Activated T-cell treated with anti-CD3 and anti-CD28 coated beads, Interleukin-2, amount 50 U/mL, for 4 hours (primary cell): Measurements from ENCODE around the gene NAALADL2. TPM values are rescaled to one million over a fixed set of nuclear protein-coding genes. Genes with fewer than 3 reads are reported as not detected.

Experiments
- ATAC-seq, 2 donors: fragments of 200-7000 bp; cut with Tn5 transposase; one replicate each; pipeline ENCODE4 v1.10.0; 2021
- DNase-seq: peaks from one replicate; pipeline ENCODE4 v3.0.0-alpha.2; 2020
- H3K27me3 Mint-ChIP-seq: one replicate; pipeline ENCODE4 v1.8.0; 2021; ENCODE audit warnings: low read depth, mixed read lengths
- H3K36me3 Mint-ChIP-seq: one replicate; pipeline ENCODE4 v1.8.0; 2022; ENCODE audit warnings: mixed read lengths; ENCODE audit not compliant: insufficient read depth
- H3K4me1 Mint-ChIP-seq: one replicate; pipeline ENCODE4 v1.8.0; 2021; ENCODE audit warnings: low read depth, mixed read lengths
- H3K4me3 Mint-ChIP-seq: one replicate; pipeline ENCODE4 v1.8.0; 2021; ENCODE audit warnings: mild to moderate bottlenecking, moderate library complexity, mixed read lengths
- H3K9me3 Mint-ChIP-seq: one replicate; pipeline ENCODE4 v1.8.0; 2021; ENCODE audit warnings: mixed read lengths
- total RNA-seq, 3 donors: library from RNA; stranded (reverse); gene quantifications; one replicate each; pipeline ENCODE4 v1.2.1, GENCODE V29; 2021

NAALADL2 gene
- total RNA-seq, 3 donors from 2014 or later: 0.26 to 0.33 (median 0.33) TPM

- no peak overlapping the region for H3K4me3 Mint-ChIP-seq
- H3K9me3 Mint-ChIP-seq: peaks cover 6% of the 10 kb centered on the region
- H3K27me3 Mint-ChIP-seq: no peaks in the 10 kb centered on the region
- no peak for DNase-seq
- H3K4me1 Mint-ChIP-seq: no peaks in the 10 kb centered on the region
- ATAC-seq: no peak
- no peaks in the 10 kb centered on the region for H3K36me3 Mint-ChIP-seq
Measured at GRCh38 chr3:175716446-175716845, 857.3 kb downstream of the NAALADL2 start.

GRCh38 chr3:175726228-175726627 lies 867.1 kb downstream of the NAALADL2 start:
- no peak for DNase-seq
- Mint-ChIP-seq H3K4me3 (no peak overlapping the region), H3K4me1 (no peaks in the 10 kb centered on the region), H3K36me3 (no peaks in the 10 kb centered on the region), H3K9me3 (no peaks in the 10 kb centered on the region), H3K27me3 (no peaks in the 10 kb centered on the region)
- ATAC-seq: no peak

- H3K9me3 Mint-ChIP-seq: no peaks in the 10 kb centered on the region
Measured at GRCh38 chr3:175728566-175728965, 869.4 kb downstream of the NAALADL2 start.

GRCh38 chr3:175729466-175729865 lies 870.3 kb downstream of the NAALADL2 start:
- H3K27me3 Mint-ChIP-seq: no peaks in the 10 kb centered on the region
- H3K36me3 Mint-ChIP-seq: no peaks in the 10 kb centered on the region
- no peak for ATAC-seq
- no peaks in the 10 kb centered on the region for H3K4me1 Mint-ChIP-seq
- no peaks in the 10 kb centered on the region for H3K9me3 Mint-ChIP-seq
- no peak for DNase-seq
- H3K4me3 Mint-ChIP-seq: no peak overlapping the region

More at GRCh38 chr3:175728566-175728965, 869.4 kb downstream of the NAALADL2 start:
- H3K36me3 Mint-ChIP-seq: no peaks in the 10 kb centered on the region
- no peaks in the 10 kb centered on the region for H3K4me1 Mint-ChIP-seq
- H3K4me3 Mint-ChIP-seq: no peak overlapping the region
- DNase-seq: no peak
- ATAC-seq: no peak
- no peaks in the 10 kb centered on the region for H3K27me3 Mint-ChIP-seq

- Mint-ChIP-seq H3K4me3 (no peak overlapping the region), H3K4me1 (no peaks in the 10 kb centered on the region), H3K27me3 (no peaks in the 10 kb centered on the region), H3K36me3 (no peaks in the 10 kb centered on the region), H3K9me3 (peaks cover 9% of the 10 kb centered on the region)
- ATAC-seq (no peak), DNase-seq (no peak)
Measured at GRCh38 chr3:175731543-175731942, 872.4 kb downstream of the NAALADL2 start.

GRCh38 chr3:175732017-175732416 lies 872.9 kb downstream of the NAALADL2 start:
- no peaks in the 10 kb centered on the region for H3K4me1 Mint-ChIP-seq
- H3K36me3 Mint-ChIP-seq: no peaks in the 10 kb centered on the region

GRCh38 chr3:175735866-175736265 lies 876.7 kb downstream of the NAALADL2 start:
- Mint-ChIP-seq H3K4me1 (no peaks in the 10 kb centered on the region), H3K9me3 (peaks cover 9% of the 10 kb centered on the region), H3K27me3 (no peaks in the 10 kb centered on the region), H3K4me3 (no peak overlapping the region), H3K36me3 (no peaks in the 10 kb centered on the region)
- DNase-seq: no peak
- no peak for ATAC-seq

More at GRCh38 chr3:175732017-175732416, 872.9 kb downstream of the NAALADL2 start:
- ATAC-seq: no peak
- H3K27me3 Mint-ChIP-seq: no peaks in the 10 kb centered on the region
- no peak for DNase-seq
- no peak overlapping the region for H3K4me3 Mint-ChIP-seq
- H3K9me3 Mint-ChIP-seq: peaks cover 9% of the 10 kb centered on the region

GRCh38 chr3:175737646-175738572 lies 878.8 kb downstream of the NAALADL2 start:
- Mint-ChIP-seq H3K9me3 (peaks cover 9% of the 10 kb centered on the region), H3K36me3 (no peaks in the 10 kb centered on the region), H3K4me1 (no peaks in the 10 kb centered on the region), H3K4me3 (no peak overlapping the region), H3K27me3 (no peaks in the 10 kb centered on the region)
- DNase-seq (no peak), ATAC-seq (no peak)

- H3K9me3 Mint-ChIP-seq: peaks cover 2% of the 10 kb centered on the region
- no peaks in the 10 kb centered on the region for H3K27me3 Mint-ChIP-seq
- ATAC-seq: no peak
- H3K4me3 Mint-ChIP-seq: no peak overlapping the region
- H3K36me3 Mint-ChIP-seq: no peaks in the 10 kb centered on the region
- DNase-seq: no peak
- H3K4me1 Mint-ChIP-seq: no peaks in the 10 kb centered on the region
Measured at GRCh38 chr3:175741951-175742350, 882.8 kb downstream of the NAALADL2 start.

GRCh38 chr3:175743733-175744400 lies 884.7 kb downstream of the NAALADL2 start:
- no peak for DNase-seq
- Mint-ChIP-seq H3K36me3 (no peaks in the 10 kb centered on the region), H3K4me1 (no peaks in the 10 kb centered on the region), H3K9me3 (peaks cover 5% of the 10 kb centered on the region), H3K27me3 (no peaks in the 10 kb centered on the region), H3K4me3 (no peak overlapping the region)
- no peak for ATAC-seq

GRCh38 chr3:175746308-175746707 lies 887.2 kb downstream of the NAALADL2 start:
- peaks cover 5% of the 10 kb centered on the region for H3K9me3 Mint-ChIP-seq
- no peak overlapping the region for H3K4me3 Mint-ChIP-seq
- H3K4me1 Mint-ChIP-seq: no peaks in the 10 kb centered on the region
- DNase-seq (no peak), ATAC-seq (no peak)
- H3K36me3 Mint-ChIP-seq: no peaks in the 10 kb centered on the region
- no peaks in the 10 kb centered on the region for H3K27me3 Mint-ChIP-seq

- Mint-ChIP-seq H3K36me3 (no peaks in the 10 kb centered on the region), H3K4me1 (no peaks in the 10 kb centered on the region), H3K27me3 (no peaks in the 10 kb centered on the region), H3K9me3 (peaks cover 5% of the 10 kb centered on the region), H3K4me3 (no peak overlapping the region)
- DNase-seq: no peak
- ATAC-seq: no peak
Measured at GRCh38 chr3:175748087-175748730, 889.1 kb downstream of the NAALADL2 start.

GRCh38 chr3:175749981-175750380 lies 890.8 kb downstream of the NAALADL2 start:
- Mint-ChIP-seq H3K36me3 (no peaks in the 10 kb centered on the region), H3K4me1 (no peaks in the 10 kb centered on the region), H3K27me3 (no peaks in the 10 kb centered on the region), H3K9me3 (peaks cover 5% of the 10 kb centered on the region), H3K4me3 (no peak overlapping the region)
- DNase-seq: no peak
- ATAC-seq: no peak

GRCh38 chr3:175751089-175751488 lies 892.0 kb downstream of the NAALADL2 start:
- H3K4me3 Mint-ChIP-seq: no peak overlapping the region
- H3K27me3 Mint-ChIP-seq: no peaks in the 10 kb centered on the region
- H3K9me3 Mint-ChIP-seq: peaks cover 5% of the 10 kb centered on the region
- no peaks in the 10 kb centered on the region for H3K4me1 Mint-ChIP-seq
- H3K36me3 Mint-ChIP-seq: no peaks in the 10 kb centered on the region
- DNase-seq (no peak), ATAC-seq (no peak)
